GM19463 (cell line): ENCODE results near the gene ANOS1.
"Not testable (repeated sequence)": the region's sequence is repeated elsewhere in the genome, so short reads cannot be mapped to it uniquely, and the experiment has no call there.

ENCODE experiments used
- ATAC-seq: cut with Tn5 transposase; IDR thresholded peaks from one replicate; pipeline ENCODE4 v1.9.1; 2021; ENCODE audit warnings: mild to moderate bottlenecking, moderate library complexity; ENCODE audit not compliant: unreplicated experiment

Gene ANOS1

DNA sequence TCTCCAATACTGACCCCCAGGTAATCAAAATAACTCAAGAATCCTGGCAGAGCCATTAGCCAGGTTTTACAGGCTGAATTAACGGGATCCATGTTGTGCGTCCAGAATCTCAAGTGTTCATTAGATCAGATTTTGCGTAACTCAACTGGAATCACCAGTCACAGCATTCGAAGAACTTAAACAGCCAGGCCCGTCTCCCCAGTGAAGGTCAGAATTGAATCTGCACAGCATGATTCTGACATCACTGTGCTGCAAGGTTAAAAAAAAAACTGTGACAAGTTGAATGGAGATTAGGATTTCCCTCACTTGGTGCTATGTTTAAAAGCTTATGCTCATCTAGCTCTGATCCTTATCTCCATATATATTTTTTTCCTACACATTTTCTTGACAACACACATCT, 96.1 kb downstream of the ANOS1 start:
- ATAC-seq: no peak

DNA sequence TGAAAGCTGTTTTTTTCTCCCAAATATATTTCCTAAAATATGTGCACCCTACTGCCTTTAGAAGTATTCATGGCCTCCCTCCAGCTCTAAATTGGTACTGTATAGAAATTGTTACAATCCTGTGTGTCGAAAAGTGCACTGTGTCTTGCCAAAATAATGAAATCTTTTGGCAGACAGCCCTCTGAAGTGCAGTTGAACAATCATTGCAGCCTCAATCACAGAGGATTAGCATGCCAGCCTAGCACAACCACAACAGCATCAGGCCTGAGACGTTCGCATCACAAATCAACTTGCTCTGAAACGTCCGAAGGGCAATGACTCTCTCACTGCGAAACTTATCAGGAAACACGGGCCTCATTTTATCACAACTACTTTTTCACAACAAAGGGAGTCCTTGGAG, 99.0 kb downstream of the ANOS1 start:
- no peak for ATAC-seq

DNA sequence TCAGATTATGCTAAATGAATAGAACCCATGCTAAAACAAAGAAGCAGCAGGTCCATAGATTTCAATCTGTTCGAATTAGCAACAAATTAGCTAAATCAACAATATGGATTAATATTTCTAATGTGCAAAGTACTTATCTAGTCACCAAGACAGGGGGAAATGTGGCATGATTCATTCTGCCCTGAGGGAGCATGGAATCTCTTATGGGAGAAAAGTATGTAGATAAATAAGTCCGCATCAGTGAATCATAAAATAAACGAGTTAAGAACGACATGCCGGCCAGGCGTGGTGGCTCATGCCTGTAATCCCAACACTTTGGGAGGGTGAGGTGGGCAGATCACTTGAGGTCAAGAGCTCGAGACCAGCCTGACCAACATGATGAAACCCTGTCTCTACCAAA, 102.1 kb downstream of the ANOS1 start:
- ATAC-seq: no peak

DNA sequence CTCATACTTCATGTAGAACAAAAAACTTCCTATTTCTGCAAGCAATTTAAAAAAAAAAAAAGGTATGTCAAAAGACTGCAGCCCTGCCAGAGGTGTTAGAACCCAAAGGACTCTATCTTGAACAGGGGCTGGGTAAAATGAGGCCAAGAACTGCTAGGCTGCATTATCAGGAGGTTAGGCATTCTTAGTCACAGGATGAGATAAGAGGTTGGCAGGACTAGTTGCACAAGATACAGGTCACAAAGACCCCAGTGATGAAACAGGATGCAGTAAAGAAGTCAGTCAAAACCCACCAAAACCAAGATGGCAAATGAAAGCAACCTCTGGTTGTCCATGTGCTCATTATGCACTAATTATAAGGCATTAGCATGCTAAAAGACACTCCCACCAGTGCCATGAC, 104.1 kb downstream of the ANOS1 start:
- ATAC-seq: no peak

DNA sequence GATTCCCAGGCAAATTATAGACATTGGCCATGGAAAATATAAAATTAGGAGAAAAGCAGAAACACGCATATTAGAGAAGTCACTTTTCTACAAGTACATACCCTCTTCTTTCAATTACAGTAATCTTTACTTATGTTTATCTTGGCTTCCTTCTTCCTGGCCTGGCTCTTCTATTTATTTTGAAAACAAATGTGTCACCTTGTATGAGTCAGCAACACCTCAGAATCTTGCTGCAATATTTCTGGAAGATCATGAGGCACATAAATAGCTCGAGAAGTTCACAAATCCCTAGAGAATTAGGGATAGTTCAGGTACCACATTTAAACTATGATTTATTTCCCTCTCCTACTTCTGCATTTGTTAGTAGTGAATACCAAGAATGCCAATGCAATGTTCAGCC, 124.6 kb downstream of the ANOS1 start:
- no peak for ATAC-seq

DNA sequence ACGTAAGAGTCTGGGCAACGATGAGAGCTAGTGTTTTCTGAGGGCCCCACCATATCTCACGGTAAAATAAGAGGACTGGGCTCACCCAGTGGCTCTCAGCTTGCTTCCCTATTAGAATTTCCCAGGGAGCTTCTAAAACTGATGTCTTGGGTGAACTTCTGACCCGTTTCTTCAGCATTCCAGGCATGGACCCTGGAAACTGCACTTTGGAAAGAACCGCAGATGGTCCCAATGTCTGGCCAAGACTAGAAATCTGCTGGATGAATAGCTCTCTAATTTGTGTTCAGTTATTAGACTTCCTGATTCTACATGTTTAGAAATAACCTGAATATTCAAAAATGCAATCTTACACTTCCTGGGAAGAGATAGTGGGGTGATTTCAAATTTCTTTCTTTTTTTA, 127.8 kb downstream of the ANOS1 start:
- no peak for ATAC-seq

DNA sequence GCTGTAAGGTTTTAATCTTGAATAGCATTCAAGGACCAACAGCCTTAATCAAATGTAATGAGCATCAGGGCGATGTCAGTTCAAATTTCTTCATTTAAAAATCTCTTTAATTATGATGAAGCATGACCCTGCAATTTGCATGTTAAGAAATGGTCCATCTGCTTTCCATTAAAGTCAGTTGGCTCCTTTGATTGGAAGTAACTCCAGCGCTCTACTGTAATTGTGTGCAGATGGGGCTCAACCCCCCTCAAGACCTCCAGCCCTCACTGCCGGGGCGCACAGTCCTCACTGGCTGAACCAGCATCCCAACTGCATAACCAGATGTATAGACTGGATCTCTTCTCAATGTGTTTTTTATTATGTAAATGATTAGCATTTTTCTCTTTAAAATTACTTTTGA, 140.4 kb downstream of the ANOS1 start:
- no peak for ATAC-seq

DNA sequence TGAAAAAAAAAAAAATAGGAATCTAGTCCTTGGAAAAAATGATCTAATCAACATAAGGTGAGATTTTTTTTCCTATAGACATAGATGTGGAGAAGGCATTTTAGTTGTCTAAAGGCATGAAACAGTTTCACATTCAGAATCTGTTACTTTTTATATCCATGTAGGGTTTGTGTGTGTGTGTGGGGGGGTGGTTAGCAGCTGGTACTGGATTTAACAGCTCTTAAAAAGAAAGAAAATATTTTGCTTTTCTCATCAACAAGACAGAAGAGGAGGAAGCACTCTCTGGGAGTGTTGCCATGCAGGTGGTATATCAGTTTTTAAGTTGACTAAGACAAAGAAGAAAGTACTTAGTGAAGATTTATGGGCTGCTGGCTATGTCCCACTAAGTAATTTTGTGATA, 145.0 kb downstream of the ANOS1 start:
- ATAC-seq: no peak

DNA sequence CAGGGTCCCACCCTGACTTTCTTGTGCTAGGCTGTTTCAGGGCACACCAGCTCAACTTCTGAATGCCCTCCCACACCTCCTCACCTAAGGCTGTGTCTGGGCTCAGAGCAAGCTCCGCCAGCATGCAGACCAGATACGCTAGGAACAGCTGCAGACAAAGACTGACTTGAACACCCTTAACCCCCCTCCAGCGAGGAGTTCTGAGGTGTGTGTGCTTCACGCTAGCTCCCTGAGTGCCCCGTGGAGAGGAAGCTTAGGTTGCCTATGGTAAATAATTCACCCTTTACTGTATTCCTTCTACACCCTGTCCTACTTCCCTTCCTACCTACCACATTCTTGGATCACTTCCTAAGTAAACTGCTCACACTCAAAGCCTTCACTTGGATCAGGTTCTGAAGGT, 152.3 kb downstream of the ANOS1 start:
- ATAC-seq: no peak

DNA sequence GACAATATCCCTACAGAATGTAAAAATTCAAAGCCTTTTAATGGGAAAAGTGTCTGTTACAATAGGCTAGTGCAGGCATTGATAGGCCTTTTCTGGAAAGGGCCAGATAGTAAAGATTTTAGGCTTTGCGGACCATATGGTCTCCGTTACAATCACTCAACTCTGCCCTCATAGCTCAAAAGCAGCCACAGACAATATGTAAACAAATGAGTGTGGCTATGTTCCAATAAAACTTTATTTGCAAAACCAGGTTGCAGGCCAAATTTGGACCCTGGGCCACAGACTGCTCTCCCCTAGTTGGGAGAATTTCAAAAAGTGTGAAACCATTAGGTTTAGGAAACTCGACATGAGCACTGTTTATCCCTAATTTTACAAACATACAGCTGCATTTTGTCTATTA, 155.1 kb downstream of the ANOS1 start:
- ATAC-seq: no peak

DNA sequence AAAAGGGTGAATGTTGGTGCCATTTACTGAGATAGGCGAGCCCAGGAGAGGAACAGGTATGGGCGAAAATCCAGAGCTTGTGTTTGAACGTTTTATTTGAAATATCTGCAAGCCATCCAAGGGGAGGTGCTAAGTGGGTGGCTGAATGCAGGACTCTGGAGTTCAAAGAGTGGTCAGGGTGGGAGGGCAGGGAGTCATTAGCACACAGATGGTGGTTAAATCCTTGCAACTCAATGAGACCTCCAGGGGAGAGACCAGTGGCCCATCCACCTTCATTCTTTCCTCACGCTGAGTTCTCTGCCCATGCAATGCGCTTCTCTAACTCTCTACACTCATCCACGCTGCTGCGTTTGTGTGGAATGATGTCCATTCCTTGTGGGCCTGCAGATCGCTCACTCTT, 166.2 kb downstream of the ANOS1 start:
- no peak for ATAC-seq

DNA sequence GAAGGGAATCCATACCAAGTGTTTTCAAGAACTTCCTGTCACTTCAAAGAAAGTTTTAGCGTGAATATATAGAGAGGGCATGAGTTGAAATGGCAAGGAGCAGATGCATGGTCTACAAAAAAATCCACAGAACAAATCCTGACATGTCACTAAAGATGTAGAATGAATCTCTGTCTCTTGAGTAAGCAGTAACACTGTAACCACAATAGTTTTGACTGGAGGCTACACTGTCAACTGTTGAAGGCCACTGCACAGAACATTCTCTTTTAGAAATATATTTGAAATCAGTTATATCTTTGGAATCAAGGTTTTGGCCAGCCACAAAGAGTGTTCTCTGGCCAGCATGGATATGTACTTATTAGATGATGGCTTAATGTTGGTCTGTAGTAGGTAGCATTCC, 183.5 kb downstream of the ANOS1 start:
- ATAC-seq: no peak

DNA sequence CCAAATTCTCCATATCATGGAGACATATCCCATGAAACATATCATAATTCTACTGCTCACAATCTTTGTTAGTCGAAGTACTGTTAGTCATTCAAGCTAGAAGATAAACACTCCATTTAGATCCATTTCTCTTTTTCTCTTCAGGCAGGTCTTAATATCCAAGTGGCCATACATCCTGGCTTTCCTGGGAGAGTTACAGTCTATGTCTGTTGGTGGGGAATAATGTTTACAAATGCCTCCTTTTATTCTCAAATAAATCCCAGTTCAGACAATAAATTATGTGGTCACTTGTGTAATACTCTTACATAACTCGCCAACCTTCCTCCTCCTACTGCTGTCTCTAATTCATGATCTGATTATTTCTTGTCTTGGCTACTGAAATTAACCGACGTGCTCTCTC, 185.2 kb downstream of the ANOS1 start:
- ATAC-seq: no peak

DNA sequence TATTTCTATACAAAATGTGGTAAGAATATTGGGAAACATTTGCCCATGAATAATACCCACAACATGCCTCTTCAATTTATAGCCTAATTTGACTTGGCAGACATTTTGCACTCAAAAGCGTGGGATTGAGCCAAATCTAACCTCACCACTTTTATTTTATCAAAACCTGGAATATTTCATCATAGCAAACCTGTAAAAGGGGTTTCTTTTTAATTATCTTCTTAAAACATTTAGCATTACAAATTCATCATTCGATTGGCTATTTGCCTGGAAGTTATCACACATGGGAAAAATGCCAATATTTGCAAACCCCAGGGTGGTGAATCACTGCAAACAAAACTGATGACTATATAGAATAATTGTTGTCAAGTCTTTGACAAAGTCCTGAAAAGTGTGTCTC, 211.1 kb downstream of the ANOS1 start:
- ATAC-seq: no peak

DNA sequence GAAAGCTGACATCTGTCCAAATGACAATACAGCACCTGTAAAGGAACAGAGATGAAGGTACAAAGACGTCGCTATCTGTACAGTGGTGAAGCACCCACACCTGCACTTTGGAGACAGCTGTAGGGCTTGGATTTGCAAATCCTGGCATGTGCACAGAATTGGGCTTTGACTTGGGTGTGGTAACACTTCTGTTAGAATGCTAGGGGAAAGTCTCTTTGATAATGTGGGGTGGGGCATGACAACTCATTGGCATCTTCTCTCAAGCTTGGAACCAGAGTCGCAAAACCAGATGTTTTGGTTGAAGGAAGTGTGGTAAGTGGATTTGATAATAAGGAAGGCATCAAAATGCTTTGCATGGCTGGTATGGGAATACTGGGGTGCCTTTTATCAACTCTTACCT, 211.8 kb downstream of the ANOS1 start:
- no peak for ATAC-seq

DNA sequence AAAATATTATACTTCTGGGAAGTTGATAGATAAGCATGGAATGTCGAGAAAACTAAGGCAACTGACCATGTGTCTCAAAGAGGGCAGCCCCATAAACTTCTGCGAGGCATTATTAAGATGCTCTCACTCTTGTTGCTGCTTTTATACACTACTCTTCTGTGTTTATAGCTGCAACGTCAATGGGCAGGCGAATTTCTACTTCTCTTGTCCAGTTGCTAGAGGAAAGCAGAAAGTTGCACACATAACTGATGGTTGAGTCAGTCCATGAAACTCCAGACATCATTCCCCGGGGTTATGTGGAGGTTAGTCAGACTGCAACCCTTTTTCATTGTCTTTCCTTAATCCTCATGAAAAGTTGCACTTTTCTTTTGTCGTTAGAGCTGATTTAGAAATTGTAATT, 227.5 kb downstream of the ANOS1 start:
- ATAC-seq: no peak

DNA sequence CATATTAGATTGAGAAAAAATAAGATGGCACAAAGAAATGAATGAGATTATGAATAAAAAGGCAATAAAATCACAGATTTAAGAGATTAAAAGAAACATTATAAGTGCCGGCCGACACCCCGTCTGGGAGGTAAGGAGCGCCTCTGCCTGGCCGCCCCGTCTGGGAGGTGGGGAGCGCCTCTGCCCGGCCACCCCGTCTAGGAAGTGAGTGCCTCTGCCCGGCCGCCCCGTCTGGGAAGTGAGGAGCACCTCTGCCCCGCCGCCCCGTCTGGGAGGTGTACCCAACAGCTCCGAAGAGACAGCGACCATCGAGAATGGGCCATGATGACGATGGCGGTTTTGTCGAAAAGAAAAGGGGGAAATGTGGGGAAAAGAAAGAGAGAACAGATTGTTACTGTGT, 229.8 kb downstream of the ANOS1 start:
- ATAC-seq: not testable (repeated sequence)

DNA sequence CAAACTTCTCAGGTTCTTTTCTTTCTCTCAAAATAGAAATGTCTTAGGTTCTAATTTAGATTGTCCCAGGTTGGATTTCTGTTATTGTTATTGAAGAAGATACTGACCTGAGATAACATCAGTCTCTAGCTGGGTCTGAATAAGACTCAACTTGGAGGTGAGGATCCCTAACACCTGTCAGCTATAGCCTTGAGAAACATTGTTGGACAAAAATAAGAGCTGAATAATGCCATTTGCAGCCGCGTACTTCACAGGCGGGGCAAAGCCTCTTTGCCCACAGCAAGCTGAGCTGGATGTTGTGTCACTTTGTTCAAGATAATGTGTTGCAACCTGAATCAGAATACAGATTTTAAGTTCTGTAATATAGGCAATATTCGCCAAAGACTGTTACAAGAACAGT, 231.7 kb downstream of the ANOS1 start:
- no peak for ATAC-seq

DNA sequence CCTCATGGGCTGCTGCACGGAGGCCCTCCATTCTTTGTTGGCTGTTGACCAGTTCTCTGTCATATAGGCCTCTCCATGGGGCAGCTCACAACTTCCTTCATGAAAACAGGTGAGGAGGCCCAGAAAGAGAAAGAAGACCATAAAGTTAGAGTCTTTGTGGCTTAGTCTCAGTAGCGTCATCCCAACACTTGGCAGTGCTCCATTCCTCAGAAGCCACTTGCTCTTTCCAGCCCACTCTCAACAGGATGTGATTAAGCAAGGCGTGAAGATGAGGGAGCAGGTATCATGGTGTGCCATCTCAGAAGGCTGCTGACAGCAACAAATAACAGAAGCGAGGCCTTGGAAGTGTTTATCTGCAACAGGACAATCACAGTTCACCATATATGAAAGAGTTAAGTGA, 236.9 kb downstream of the ANOS1 start:
- ATAC-seq: not testable (repeated sequence)

DNA sequence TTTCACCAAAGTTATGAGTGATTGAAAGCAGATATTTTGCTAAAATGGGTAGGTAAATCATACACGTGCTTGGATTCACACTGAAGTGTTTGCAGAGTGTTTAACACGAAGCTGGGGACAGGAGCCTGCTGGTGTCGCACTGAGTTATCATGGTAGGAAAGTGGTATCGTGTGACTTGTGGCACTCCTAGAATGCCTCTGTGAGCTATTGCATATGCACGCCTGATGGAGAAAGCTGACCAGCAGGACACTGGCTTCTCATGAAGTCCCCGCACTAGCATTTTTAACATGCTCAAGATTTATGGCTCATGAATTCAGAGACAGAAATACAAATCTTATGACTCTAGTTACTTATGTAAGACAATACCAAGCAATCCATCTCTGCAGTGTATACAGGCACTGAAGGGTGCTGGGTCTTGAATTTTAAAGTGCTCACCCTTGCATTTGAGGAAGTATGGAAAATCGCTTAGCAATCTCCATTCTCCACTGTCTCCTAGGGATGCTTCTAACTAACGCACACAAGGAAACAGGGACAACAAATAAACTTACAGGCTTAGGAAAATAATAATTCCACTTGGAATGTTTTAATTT, 247.5 kb downstream of the ANOS1 start:
- ATAC-seq: no peak
